B cell (primary cell): Measurements from ENCODE around the gene CNGB1. TPM values are rescaled to one million over a fixed set of nuclear protein-coding genes. Genes with fewer than 3 reads are reported as not detected.

Source experiments
- ATAC-seq: fragments of 200-7000 bp; cut with Tn5 transposase; one replicate; pipeline ENCODE4 v1.10.0; 2021; ENCODE audit warnings: low read depth, mild to moderate bottlenecking, moderate number of reproducible peaks, moderate library complexity
- CTCF ChIA-PET: fragments of 350-600 bp; sonication (Branson Sonifier 250); formaldehyde crosslinking; loops from one replicate; lab custom pipeline; 2021; ENCODE audit warnings: antibody characterized with exemption, inconsistent platforms; lab: Charles Lee
- POLR2A ChIA-PET: fragments of 350-600 bp; sonication (Branson Sonifier 250); formaldehyde crosslinking; loops from one replicate; lab custom pipeline; 2021; ENCODE audit warnings: antibody characterized with exemption; lab: Charles Lee
- DNase-seq: peaks from one replicate; pipeline ENCODE4 v3.0.0; 2013
- H2AFZ ChIP-seq: 2 replicates; pipeline ENCODE4 v1.6.1; 2012; ENCODE audit warnings: mild to moderate bottlenecking, low read depth, low read length; ENCODE audit not compliant: insufficient read depth, poor library complexity, severe bottlenecking
- H3K27ac ChIP-seq, 2 donors: 1 replicate in 1 of 2; 2 replicates in 1 of 2; pipeline ENCODE4 v1.5.1; 2012 to 2013; ENCODE audit warnings: low read length in 2 of 2, mild to moderate bottlenecking in 2 of 2, moderate library complexity in 1 of 2
- H3K27me3 ChIP-seq, 4 experiments: fragments of 200-600 bp in 1 of 4; sonication (generic) in 1 of 4; replicated peaks in 1 of 4; 1 replicate in 2 of 4; 2 replicates in 2 of 4; pipeline versions ENCODE4 v1.6.1 to v1.7.0; 2013 to 2016; ENCODE audit warnings: low read length in 3 of 4, mild to moderate bottlenecking in 2 of 4, mixed read lengths in 1 of 4, moderate library complexity in 1 of 4; ENCODE audit not compliant: insufficient read depth in 4 of 4, control insufficient read depth in 3 of 4; ENCODE audit errors: control extremely low read depth in 1 of 4
- H3K36me3 ChIP-seq, 2 experiments: replicated peaks in 1 of 2; 1 replicate in 1 of 2; 2 replicates in 1 of 2; pipeline versions ENCODE4 v1.6.1 to v1.7.1; 2013; ENCODE audit warnings: low read length in 1 of 2; ENCODE audit not compliant: insufficient read depth in 2 of 2, control insufficient read depth in 1 of 2; ENCODE audit errors: control extremely low read depth in 1 of 2, extremely low read depth in 1 of 2
- H3K4me1 ChIP-seq, 2 donors: fragments of 200-600 bp in 1 of 2; sonication (generic) in 1 of 2; 1 replicate in 1 of 2; 2 replicates in 1 of 2; pipeline versions ENCODE4 v1.5.1 to v1.6.1; 2013 to 2017; ENCODE audit warnings: low read length in 2 of 2; ENCODE audit not compliant: control insufficient read depth in 2 of 2, insufficient read depth in 2 of 2
- H3K4me2 ChIP-seq: replicated peaks from 2 replicates; pipeline ENCODE3; 2012; ENCODE audit warnings: mild to moderate bottlenecking, low read depth, low read length; ENCODE audit not compliant: poor library complexity, severe bottlenecking
- H3K4me3 ChIP-seq, 5 experiments: fragments of 200-600 bp in 1 of 5; sonication (generic) in 1 of 5; 1 replicate in 3 of 5; 2 replicates in 2 of 5; pipeline versions ENCODE4 v1.5.1 to v1.7.0; 2011 to 2016; ENCODE audit warnings: low read length in 4 of 5, mild to moderate bottlenecking in 4 of 5, low read depth in 2 of 5, control low read depth in 1 of 5, moderate library complexity in 1 of 5; ENCODE audit not compliant: insufficient read depth in 1 of 5; ENCODE audit errors: control extremely low read depth in 1 of 5, extremely low read depth in 1 of 5
- H3K79me2 ChIP-seq: fragments of 200-600 bp; sonication (generic); one replicate; pipeline ENCODE4 v1.6.0; 2016; ENCODE audit warnings: low read length; ENCODE audit not compliant: control insufficient read depth, insufficient read depth
- H3K9ac ChIP-seq: fragments of 200-600 bp; sonication (generic); 2 replicates; pipeline ENCODE4 v1.6.1; 2017; ENCODE audit warnings: mild to moderate bottlenecking, low read length, moderate library complexity
- H3K9me3 ChIP-seq, 3 donors: one replicate each; pipeline versions ENCODE4 v1.6.1 to v1.7.1; 2013; ENCODE audit warnings: low read length in 2 of 3; ENCODE audit not compliant: control insufficient read depth in 2 of 3, insufficient read depth in 1 of 3; ENCODE audit errors: control extremely low read depth in 1 of 3
- H4K20me1 ChIP-seq: 2 replicates; pipeline ENCODE4 v1.6.0; 2012; ENCODE audit warnings: mild to moderate bottlenecking, low read length; ENCODE audit not compliant: insufficient read depth, control insufficient read depth, poor library complexity, severe bottlenecking
- H3K27ac Mint-ChIP-seq: one replicate; pipeline ENCODE4 v1.8.0; 2021; ENCODE audit warnings: mixed read lengths
- H3K27me3 Mint-ChIP-seq: one replicate; pipeline ENCODE4 v1.8.0; 2021; ENCODE audit warnings: mixed read lengths
- H3K4me1 Mint-ChIP-seq: one replicate; pipeline ENCODE4 v1.8.0; 2021; ENCODE audit warnings: mixed read lengths
- H3K4me3 Mint-ChIP-seq: one replicate; pipeline ENCODE4 v1.8.0; 2021; ENCODE audit warnings: mixed read lengths
- H3K9me3 Mint-ChIP-seq: one replicate; pipeline ENCODE4 v1.8.0; 2022; ENCODE audit warnings: mixed read lengths; ENCODE audit not compliant: insufficient read depth
- CTCF ChIP-seq: fragments of 200-600 bp; IDR thresholded peaks from one replicate; pipeline ENCODE4 v1.8.0; 2022; ENCODE audit warnings: antibody characterized with exemption, mild to moderate bottlenecking
- EZH2 ChIP-seq: IDR thresholded peaks from 2 replicates; pipeline ENCODE4 v1.6.1; 2012; ENCODE audit warnings: borderline replicate concordance, low read depth, mild to moderate bottlenecking, moderate library complexity, low read length; ENCODE audit not compliant: insufficient read depth, poor library complexity, severe bottlenecking
- WGBS: methylation state at CpG from one replicate; pipeline ENCODE4 v1.1.5; 2013; ENCODE audit warnings: missing lambda C conversion rate; ENCODE audit not compliant: insufficient coverage; 5-methylcytosine and 5-hydroxymethylcytosine counted together
- intact Hi-C: fragments of 100-400 bp; cut with micrococcal nuclease; formaldehyde crosslinking; loops from one replicate; pipeline ENCODE4 v1.10.0; 2022
- polyA plus RNA-seq: library from polyadenylated mRNA; depleted of rRNA; stranded (reverse); fragments of >200 nt; gene quantifications from 2 replicates; pipeline ENCODE4 v1.2.3, GENCODE V29; 2012
- total RNA-seq, 2 donors: library from RNA; stranded (reverse); fragments of 120-200 nt in 1 of 2; gene quantifications; 1 replicate in 1 of 2; 2 replicates in 1 of 2; pipeline versions ENCODE4 v1.2.3 to v1.2.4, GENCODE V29; 2013 to 2022

Gene CNGB1
- total and polyA plus RNA-seq, 2 donors (not counting 1 experiment from before 2014, with no cell fraction given): not detected

- no peaks in the 10 kb centered on the region for H3K27me3 ChIP-seq
- Mint-ChIP-seq H3K27me3 (peaks cover 10% of the 10 kb centered on the region), H3K27ac (no peak overlapping the region), H3K4me1 (no peaks in the 10 kb centered on the region), H3K4me3 (no peak overlapping the region), H3K9me3 (no peaks in the 10 kb centered on the region)
- H3K36me3 ChIP-seq: no peaks in the 10 kb centered on the region
- peaks cover 0 to 7% (median 0%) of the 10 kb centered on the region in 3 donors for H3K9me3 ChIP-seq
- POLR2A ChIA-PET: no interaction called here
- ATAC-seq (no peak), DNase-seq (no peak)
- no peaks in the 10 kb centered on the region for H4K20me1 ChIP-seq
- CTCF ChIA-PET: interaction anchor here (0.7 kb wide), 1 partner anchor 113 kb away, joined by 3 read pairs; no protein-coding TSS in a partner anchor
- 62% methylated on average over 7 of the region's 8 CpGs for WGBS
- no peaks in the 10 kb centered on the region for H3K4me1 ChIP-seq
- H3K4me2 ChIP-seq: no peak overlapping the region
- H3K9ac ChIP-seq: no peak overlapping the region
- no peaks in the 10 kb centered on the region for H3K79me2 ChIP-seq
- no peak for TF ChIP-seq CTCF
- TF ChIP-seq EZH2: no peak
- intact Hi-C loops: no loop called here
- H3K27ac ChIP-seq: no peak overlapping the region
- no peak overlapping the region for H3K4me3 ChIP-seq
- H2AFZ ChIP-seq: no peak overlapping the region
These were observed 11.8 kb downstream of the CNGB1 start for GRCh38 chr16:57959121-57959520.

GRCh38 chr16:57958544-57958943, 12.4 kb downstream of the CNGB1 start:
- CTCF ChIA-PET: no interaction called here
- no peak overlapping the region for H3K9ac ChIP-seq

More at GRCh38 chr16:57958544-57958943, 12.4 kb downstream of the CNGB1 start:
- Histone ChIP-seq H3K4me3 (no peak overlapping the region), H3K9me3 (peaks cover 0 to 7% (median 0%) of the 10 kb centered on the region in 3 donors), H3K27me3 (no peaks in the 10 kb centered on the region), H3K4me1 (no peaks in the 10 kb centered on the region), H2AFZ (no peak overlapping the region), H3K79me2 (no peaks in the 10 kb centered on the region), H3K27ac (no peak overlapping the region), H3K36me3 (no peaks in the 10 kb centered on the region), H4K20me1 (no peaks in the 10 kb centered on the region), H3K4me2 (no peak overlapping the region)
- no peaks in the 10 kb centered on the region for H3K9me3 Mint-ChIP-seq
- no peak for ATAC-seq
- H3K4me1 Mint-ChIP-seq: no peaks in the 10 kb centered on the region
- peaks cover 11% of the 10 kb centered on the region for H3K27me3 Mint-ChIP-seq
- no peak for DNase-seq
- 80% methylated on average over 6 of the region's 6 CpGs for WGBS
- no peak overlapping the region for H3K4me3 Mint-ChIP-seq
- no peak overlapping the region for H3K27ac Mint-ChIP-seq
- TF ChIP-seq CTCF (no peak), EZH2 (no peak)
- intact Hi-C loops: no loop called here
- POLR2A ChIA-PET: no interaction called here
